NCI-H2081 treated with DMSO at 0.1 percent for 48 hours (cell line): ENCODE measurements around the gene MRPL49.

Experiments
- DNase-seq: peaks from one replicate; lab custom pipeline; 2025; lab: John Stamatoyannopoulos, UW

MRPL49 gene

GRCh38 chr11:65121865-65122696, at the start of gene MRPL49, which contains the start of gene FAU:
Gene MRPL49 (plus strand): TSS chr11:65122321. CDS start chr11:65122347, 26 bp downstream.
Gene FAU (minus strand): TSS chr11:65122134. CDS start chr11:65121813, 321 bp downstream.
- peak; percentile 86 for DNase-seq

DNA sequence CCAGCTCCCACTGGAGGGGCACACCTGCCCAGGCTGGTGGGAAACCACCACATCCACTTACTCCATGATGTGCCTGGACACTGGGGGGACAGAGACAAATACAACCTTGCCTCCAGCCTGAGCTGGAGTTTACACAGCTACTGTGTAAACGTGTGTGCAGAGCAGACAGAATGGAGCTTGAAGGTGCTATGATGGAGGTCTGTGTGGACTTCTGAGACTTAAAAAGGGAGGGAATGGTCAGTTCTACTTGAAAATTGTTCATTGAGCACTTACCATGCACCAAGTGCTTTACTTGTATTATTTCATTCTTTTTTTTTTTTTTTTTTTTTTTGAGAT, 49.5 kb upstream of the MRPL49 start:
- DNase-seq: no peak

GRCh38 chr11:65077451-65077850, 44.7 kb upstream of the MRPL49 start:
- no peak for DNase-seq

- DNase-seq: peak; percentile 25
Measured at GRCh38 chr11:65078151-65078550, 44.0 kb upstream of the MRPL49 start.

GRCh38 chr11:65078786-65079342, 43.3 kb upstream of the MRPL49 start:
- DNase-seq: no peak

DNA sequence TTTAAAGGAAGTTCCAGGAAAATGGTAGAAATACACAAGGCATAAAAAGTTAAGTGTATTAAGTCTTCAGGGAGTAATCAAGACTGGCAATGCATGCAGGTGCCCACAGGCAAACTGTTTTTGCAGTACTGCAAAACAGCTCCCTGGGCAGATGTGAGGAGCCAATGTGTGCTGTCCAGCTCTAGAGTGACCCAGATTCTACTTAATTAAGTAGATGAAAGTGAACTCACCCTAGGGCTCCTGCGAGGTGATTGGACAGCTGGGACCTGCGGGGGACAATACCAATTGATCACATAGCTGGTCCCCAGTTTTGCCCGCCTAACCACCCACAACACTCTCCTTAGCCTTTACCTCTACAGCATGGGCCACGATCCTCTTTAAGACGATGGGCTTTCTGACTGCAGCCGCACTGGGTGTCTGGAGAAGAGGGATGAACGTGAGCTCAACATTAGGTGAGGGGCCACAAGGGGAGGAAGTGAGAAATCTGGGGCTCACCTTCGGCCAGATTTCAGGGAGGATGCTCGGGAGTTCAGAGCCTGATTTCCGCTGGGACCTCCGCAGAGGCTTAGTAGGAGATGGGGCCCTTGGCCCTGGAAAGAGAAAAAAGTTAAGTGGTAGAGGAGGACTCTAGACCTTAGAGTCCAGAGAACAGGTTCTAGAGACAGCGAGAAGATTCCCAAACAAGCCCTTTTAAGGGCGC, 38.8 kb upstream of the MRPL49 start:
- DNase-seq: no peak

DNA sequence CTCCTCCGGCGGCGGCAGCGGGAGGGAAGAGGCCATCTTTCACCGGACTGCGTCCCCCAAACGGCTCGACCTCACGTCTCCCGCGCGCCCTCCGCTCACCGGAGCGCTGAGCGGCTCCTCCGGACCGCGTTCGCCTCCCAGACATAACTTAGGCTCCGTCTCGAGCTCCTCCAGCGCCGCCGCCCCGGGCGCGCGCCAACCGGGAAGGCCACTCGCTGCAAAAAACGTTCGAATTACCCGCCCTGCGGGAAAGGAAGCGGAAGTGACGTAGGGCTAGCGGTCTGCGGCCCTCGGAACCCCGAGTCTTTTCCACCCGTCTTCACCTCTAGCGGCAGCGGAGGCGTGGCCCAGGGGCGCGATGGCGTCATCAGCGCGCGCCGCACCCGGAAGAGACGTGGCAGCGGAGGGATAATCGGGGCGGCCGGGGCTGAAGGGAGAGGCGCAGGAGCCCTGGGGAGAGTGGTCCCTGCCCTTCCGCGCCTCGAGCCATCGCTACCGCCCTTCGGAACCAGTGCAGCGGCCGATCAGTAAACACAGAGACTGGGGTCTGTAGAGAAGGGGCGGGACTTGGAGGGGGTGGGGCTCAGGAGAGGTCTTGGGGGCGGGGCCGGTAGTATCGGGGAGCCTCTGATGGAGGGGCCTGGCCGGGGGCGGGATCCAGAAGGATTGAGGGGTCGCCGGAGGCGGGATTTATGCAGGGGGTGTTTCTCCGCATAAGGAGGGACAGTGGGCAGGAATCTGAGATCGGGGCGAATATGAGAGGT, 38.1 kb upstream of the MRPL49 start, which contains the start of the genes CDCA5 and ZFPL1:
CDCA5 (minus strand) TSS at position 207 of the 764 bp plus-strand sequence; CDS start at position 145, 62 bp downstream.
ZFPL1 (plus strand) TSS at position 389 of the 764 bp plus-strand sequence. CDS start 477 bp downstream, outside the sequence.
- DNase-seq: peak; percentile 58

DNA sequence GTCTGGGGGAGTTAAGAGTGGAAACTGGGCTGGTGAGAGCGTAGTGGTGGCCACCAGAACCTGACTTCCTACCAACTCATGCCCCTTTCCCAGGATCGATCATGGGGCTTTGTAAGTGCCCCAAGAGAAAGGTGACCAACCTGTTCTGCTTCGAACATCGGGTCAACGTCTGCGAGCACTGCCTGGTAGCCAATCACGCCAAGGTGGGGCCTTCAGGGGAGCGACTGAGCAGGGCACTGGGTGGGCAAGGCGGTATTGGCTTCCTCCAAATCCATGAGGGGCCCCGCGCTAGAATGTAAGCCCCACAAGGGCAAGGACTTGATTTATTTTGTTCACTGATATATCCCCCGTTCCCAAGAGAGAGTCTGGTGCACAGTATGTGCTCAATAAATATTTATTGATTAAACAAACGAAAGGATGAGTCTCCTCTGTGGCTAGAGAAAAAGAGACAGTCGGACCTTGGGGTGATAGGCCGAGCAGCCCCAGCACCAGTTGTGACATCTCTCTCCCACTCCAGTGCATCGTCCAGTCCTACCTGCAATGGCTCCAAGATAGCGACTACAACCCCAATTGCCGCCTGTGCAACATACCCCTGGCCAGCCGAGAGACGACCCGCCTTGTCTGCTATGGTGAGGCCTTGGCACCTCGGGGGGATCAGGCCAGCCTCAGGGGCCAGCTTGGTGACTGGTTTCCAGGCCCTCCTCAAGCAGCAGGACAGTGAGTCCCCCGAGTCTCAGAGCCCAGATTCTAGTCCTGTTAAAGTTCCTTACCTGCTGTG, 37.3 kb upstream of the MRPL49 start:
- no peak for DNase-seq

GRCh38 chr11:65085446-65085845, 36.7 kb upstream of the MRPL49 start:
- no peak for DNase-seq

- no peak for DNase-seq
Measured at GRCh38 chr11:65086809-65087208, 35.3 kb upstream of the MRPL49 start.

DNA sequence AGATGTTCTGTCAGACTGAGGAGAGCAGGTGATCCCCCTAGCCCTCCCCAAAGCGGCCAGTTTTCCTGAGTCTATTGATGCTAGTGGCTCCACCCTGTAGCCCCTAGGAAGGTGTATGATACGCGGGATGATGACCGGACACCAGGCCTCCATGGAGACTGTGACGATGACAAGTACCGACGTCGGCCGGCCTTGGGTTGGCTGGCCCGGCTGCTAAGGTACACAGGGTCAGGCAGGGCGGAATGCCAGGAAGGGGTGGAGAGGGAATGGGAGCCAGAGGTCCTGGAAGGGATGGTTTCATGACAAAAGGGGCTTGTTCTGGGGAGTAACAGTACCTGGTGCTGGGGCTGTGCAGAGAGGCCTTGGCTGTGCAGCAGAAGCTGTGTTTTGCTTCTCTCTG, 34.9 kb upstream of the MRPL49 start:
- DNase-seq: no peak

- DNase-seq: no peak
Measured at GRCh38 chr11:65087827-65088226, 34.3 kb upstream of the MRPL49 start.

DNA sequence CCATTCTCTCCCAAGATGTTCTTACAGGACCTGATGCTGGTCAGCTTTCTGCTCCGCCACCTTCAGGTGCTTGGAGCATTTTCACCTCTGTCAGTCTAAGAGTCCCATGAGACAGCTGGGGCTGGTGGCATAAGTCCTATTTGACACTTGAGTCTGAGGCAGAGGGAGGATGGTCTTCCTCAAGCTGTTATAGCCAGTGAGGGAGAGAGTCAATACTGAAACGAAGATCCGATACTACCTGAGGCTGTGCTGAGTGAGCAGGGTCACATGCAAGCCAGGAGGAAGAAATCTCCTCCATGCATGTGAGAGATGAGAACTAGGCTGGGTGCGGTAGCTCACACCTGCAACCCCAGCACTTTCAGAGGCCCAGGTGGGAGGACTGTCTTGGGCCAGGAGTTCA, 32.5 kb upstream of the MRPL49 start:
- DNase-seq: no peak

- DNase-seq: no peak
Measured at GRCh38 chr11:65090628-65091027, 31.5 kb upstream of the MRPL49 start.

DNA sequence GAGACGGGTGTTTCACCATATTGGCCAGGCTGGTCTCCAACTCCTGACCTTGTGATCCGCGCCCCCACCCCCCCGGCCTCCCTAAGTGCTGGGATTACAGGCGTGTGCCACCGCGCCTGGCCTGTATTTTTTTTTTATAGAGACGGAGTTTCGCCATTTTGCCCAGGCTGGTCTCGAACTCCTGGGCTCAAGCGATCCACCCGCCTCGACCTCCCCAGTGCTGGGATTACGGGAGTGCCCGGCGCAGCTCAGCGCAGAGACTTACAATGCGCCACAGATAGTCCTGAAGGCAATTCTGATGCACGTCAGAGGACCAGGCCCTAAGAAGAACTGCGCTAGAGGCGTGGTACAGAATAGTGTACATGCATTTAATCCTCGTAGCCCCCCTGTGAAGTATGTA, 26.7 kb upstream of the MRPL49 start:
- no peak for DNase-seq

DNA sequence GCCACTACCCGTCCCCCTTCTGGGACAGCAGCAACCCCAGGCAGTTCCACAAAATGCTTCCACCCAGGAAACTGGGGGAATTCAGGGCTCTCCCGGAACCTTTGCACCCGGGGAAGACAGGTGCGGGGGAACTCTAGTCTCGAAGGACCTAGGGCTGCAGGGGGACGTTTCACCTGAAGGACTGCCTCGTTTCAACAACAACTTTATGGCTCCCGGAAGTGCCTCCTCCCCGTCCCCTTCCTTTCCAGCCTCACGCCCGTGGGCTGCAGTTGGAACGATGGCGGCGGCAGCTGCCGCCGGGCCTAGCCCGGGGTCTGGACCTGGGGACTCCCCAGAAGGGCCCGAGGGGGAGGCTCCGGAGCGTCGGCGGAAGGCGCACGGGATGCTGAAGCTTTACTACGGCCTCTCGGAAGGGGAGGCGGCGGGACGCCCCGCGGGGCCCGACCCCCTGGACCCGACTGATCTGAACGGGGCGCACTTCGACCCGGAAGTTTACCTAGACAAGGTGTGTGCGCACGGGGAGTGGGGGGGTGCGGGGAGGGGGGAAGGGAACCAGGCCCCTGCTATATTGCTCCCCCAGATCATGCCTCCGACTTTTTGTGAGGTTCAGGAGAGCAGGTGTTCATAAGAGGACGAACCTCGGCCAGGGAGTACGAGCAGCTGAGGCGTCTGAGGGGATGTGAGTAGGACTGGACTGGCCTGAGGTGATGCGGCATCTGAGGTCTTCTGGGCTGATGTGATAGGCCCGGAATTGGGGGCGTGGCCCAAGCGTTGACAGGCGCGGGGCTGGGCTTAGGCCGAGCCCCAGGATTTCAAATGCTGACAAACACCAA, 25.9 kb upstream of the MRPL49 start, which contains the start of gene VPS51:
VPS51 (plus strand) TSS at position 241 of the 833 bp plus-strand sequence; CDS start at position 278, 37 bp downstream.
- DNase-seq: peak; percentile 43

GRCh38 chr11:65096926-65097325, 25.2 kb upstream of the MRPL49 start:
- DNase-seq: no peak

GRCh38 chr11:65100674-65101350, 21.3 kb upstream of the MRPL49 start:
- no peak for DNase-seq
